Activated T-cell treated with anti-CD3 and anti-CD28 coated beads for 4 hours (primary cell): ENCODE measurements around the gene ZMIZ2.

ENCODE experiments used
- DNase-seq: peaks from one replicate; pipeline ENCODE4 v3.0.0-alpha.2; 2020

ZMIZ2 gene

DNA sequence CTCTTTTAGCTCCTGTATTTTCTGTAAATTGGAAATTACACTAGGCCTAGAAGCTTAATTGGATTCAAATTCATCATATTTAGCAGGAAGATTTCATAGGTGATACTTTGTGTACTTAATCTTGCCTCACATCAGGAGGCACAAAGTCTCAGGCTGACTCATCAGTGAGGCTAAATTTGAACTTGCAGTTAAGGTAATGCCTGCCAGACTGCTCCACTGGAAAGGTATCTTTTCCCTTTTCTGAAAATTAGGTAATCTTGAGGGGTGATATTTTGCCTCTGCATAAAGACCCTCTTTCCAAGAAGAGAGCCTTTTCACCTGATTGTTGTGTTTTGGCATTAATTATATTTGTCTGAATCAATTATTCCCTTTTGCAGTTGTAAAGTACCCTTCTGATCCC, 62.4 kb downstream of the ZMIZ2 start:
- no peak for DNase-seq

DNA sequence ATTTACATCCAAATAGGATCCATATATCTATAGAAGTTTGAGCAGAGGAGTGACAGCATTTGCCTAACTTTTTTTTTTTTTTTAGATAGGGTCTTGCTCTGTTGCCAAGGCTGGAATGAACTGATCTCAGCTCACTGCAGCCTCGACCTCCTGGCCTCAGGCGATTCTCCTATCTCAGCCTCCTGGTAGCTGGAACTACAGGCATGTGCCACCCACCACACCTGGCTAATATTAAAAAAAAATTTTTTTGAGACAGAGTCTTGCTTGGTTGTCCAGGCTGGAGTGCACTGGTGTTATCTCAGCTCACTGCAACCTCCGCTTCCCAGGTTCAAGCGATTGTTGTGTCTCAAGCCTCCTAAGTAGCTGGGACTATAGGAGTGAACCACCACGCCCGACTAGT, 62.9 kb downstream of the ZMIZ2 start:
- no peak for DNase-seq

DNA sequence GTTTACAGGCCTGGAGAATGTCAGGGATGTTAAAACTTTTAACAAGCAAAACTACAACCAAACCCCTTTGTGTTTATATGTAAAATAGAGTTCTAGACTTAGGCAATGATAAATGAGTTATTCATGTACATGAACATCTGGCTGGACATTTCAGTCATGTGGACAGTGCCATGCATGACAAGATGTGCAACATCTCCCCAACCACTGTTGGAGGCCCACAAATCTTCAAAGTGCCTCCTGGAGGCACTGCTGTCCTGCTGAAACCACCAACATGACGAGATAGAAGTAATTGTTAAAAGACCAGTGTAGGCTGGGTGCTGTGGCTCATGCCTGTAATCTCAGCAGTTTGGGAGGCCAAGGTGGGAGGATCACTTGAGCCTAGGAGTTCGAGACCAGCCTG, 66.3 kb downstream of the ZMIZ2 start:
- no peak for DNase-seq

DNA sequence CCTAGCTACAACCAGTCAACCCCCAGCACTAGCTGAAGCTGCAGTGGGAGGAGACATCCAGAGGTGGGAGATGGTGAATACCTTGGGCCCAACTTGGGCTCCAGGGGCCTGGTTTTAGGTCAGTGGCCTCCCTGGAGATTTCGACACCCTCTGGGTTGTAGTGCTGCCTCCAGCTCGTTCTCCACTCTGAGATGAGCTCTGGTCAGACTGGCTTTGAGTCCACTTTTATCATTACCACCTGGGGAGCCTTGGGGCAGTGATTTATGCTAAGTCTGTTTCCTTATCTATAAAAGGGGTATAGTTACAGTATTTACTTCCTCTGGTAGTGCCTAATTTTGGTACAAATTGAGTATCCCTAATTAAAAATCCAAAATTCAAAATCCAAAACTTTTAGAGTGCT, 70.6 kb downstream of the ZMIZ2 start:
- no peak for DNase-seq
